Frontal cortex (tissue), 4 donors: ENCODE data around the gene LRBA. TPM values are rescaled to one million over a fixed set of nuclear protein-coding genes. Genes with fewer than 3 reads are reported as not detected.
"Not testable (repeated sequence)": the region's sequence is repeated elsewhere in the genome, so short reads cannot be mapped to it uniquely, and the experiment has no call there.

ENCODE experiments used
- DNase-seq, 2 donors: peaks; one replicate each; pipeline ENCODE4 v3.0.0; 2012; ENCODE audit warnings: low spot score in 2 of 2
- FAIRE-seq: peaks from 2 replicates; lab custom pipeline; 2012; peaks lifted over from hg19 to GRCh38; lab: Jason Lieb, UNC
- total RNA-seq: library from RNA; depleted of rRNA; stranded (reverse); fragments of >200 nt; gene quantifications from one replicate; pipeline ENCODE4 v1.2.3, GENCODE V29; 2014
- donor health status: control.
- donor health status: control.
- donor health status: control.

The LRBA gene
- total RNA-seq, 1 donor from 2014 or later = 23.2 TPM

DNA sequence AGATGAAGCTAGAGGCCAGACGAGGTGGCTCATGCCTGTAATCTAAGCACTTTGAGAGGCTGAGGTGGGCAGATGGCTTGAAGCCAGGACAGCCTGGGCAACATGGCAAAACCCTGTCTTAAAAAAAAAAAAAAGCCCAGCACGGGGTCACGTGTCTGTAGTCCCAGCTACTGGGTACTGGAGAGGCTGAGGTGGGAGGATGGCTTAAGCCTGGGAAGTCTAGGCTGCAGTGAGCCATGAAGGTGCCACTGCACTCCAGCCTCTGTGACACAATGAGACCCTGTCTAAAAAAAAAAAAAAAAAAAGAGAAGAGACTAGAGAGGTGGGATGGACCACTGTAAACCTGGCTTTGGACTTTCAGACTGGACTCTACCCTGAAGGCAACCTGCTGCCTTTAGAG is 10.7 kb upstream of the LRBA start:
- FAIRE-seq (no peak), DNase-seq (no peak)

DNA sequence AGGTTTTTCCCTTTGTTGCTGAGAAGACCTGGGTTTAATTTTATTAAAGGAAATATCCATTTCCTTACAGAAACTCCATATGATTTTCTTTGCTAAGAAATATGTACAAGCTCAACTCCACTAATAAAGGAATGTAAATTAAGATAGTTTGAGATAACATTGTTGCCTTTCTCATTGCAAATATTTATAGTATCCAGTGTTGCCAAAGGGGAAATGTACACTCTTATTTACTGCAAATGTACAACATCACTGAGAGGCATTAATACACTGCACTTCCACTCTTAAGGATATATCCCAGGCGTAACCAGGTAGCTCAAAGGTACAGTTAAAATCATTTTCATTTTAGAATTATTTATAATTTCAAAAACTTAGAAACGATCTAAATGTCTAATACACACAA is 7.5 kb upstream of the LRBA start:
- FAIRE-seq = no peak

DNA sequence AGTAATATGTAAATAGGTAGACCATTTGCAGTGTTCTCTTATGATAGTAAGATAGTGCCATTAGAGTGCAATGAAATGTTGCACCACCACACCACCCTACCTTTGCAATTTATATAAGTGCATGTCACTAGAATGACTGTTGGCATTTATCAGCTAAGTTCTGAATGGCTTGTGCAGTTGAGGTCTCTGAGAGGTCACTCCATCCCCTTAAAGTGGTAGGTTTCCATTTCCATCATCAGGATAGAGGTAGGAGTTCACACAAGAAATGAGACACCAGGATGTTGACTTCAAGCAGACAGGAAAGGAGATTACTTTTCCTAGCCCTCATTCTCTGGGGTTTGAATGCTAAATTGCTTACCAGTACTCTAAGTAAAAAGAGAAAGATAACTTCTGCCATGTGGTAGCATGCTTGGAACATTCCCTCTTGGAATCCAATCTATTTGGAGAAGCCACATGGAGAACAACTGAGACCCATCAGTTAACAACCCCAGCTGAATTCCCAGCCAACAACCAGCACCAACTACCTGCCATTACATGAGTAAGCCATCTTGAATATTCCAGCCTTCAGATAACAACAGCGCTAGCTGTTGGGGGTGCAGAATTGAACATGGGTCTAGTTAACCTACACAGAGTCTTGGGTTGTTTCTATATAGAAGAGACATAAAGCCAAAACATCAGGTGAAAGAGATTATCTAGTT is 6.7 kb upstream of the LRBA start:
- DNase-seq = no peak
- FAIRE-seq = no peak

More for the DNA sequence above, 7.5 kb upstream of the LRBA start:
- no peak for DNase-seq

DNA sequence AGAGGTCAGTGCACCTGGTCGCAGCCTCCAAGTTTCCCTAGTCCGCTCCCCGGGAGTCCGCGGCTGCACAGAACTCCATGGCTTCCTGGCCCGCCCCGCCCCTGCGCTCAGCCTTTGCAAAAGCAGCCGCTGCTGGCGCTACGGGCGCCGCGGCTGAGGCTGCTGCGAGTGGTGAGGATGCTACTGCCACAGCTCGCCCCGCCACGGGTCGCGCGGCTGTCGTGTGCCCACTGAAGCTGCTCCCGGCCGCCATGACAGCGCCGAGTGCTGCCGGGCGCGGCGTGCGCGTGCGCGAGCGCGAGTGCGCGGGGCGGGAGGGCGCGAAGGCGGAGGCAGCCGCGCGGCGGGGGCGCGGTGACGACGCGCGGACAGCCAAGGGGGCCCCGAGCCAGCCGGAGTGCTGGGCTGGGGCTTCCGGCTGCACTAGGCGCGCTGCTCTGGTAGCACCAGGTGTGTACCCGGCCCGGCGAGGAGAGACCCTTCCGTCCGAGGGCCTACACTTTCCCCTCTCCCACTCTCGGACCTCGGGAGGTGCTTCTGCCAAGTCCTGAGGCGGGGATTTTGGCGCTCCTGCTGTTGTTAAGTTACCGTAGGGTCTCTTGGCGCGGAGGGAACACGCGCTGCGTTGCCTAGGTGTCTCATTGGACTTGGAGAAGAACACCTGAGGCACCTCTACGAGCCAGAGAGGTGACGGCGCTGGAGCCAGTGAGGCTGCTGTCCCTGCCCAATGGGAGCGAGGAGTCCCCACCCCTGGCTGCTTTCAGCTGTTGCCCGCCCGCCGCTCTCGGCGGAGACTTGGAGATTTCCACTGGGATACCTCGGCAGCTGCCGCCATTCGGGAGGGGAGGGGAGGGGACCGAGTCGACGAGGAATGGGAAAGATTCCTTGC is 619 bp upstream of the LRBA start:
- FAIRE-seq (no peak), DNase-seq (peak; percentile 78 to 83)

DNA sequence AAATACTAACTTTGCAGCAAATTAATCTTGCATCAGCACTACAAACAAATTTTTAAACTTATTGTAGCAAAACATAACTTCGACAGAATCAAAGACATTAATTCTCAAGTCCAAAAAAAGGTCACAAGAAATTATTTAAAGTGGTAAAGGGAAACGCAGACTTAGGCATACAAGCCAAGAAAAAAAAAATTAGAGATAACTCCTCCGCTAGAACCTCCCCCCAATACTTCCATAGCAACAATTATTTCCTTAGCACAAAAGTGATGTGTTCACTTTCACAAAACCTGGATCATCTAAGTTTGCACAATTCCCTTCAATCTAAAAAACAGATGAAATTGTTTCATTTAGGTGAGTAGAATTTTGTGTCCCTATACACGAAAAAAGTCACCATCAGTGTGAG is 1.1 kb downstream of the LRBA start:
- DNase-seq = no peak
- no peak for FAIRE-seq

DNA sequence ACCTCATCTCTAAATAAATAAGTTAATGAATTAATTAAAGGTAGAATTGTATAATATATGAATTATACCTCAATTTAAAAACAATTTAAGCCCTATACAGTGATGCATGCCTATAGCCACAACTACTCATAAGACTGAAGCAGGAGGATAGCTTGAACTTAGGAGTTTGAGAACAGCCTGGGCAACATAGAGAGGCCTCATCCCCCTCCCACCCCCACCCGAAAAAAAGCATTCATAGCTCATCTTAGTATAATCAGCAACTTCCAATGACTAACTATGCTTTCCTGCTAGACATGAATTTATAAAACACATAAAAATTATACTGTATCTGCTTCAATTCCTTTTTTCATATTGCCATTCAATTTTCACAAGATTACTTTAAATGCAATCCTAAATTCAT is 1.6 kb downstream of the LRBA start:
- no peak for FAIRE-seq

DNA sequence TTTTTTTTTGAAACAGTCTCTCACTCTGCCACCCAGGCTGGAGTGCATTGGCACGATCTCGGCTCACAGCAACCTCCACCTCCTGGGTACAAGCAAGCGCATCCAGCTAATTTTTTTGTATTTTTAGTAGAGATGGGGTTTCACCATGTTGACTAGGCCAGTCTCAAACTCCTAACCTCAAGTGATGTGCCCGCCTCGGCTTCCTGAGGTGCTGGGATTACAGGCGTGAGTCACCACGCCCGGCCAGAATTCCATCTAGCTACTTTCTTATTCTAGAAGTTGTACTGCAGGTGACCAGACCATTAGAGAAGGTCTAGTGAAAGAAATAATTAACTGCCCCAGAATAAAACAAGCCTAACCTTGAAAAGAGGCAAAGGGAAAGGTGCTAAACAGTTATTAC is 2.3 kb downstream of the LRBA start:
- no peak for FAIRE-seq
- no peak for DNase-seq

More for the DNA sequence above, 1.6 kb downstream of the LRBA start:
- no peak for DNase-seq

DNA sequence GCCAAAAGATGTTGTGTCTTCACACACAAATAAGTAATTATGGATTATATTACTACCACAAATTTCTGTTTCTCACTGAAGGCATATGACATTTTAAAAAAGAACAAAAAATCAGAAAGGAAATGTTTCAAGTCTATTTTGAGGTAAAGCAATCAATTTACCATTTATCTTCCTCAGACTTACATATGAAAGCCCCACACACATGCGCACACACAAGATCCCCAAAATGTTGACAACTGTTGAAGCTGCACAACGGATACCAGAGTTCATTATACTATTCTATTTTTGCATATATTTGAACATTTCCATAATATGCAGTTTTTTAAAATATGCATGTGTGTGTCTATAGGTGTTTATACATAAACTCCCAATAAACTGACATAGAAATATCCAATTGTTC is 2.7 kb downstream of the LRBA start:
- FAIRE-seq = no peak
- no peak for DNase-seq

DNA sequence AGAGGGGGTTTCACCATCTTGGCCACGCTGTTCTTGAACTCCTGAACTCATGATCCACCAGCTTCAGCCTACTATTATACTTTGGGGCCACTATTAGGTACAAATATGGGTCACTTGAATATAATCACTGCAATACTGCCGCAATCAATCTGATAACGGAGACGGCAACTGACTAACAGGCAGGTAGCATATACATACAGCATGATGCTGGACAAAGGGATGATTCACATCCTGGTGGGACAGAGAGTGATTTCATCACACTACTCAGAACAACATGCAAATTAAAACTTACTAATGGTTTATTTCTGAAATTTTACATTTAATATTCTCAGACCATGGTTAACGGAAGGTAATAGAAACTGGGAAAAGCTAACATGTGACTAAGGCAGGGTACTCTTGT is 10.9 kb downstream of the LRBA start:
- DNase-seq = no peak
- no peak for FAIRE-seq

DNA sequence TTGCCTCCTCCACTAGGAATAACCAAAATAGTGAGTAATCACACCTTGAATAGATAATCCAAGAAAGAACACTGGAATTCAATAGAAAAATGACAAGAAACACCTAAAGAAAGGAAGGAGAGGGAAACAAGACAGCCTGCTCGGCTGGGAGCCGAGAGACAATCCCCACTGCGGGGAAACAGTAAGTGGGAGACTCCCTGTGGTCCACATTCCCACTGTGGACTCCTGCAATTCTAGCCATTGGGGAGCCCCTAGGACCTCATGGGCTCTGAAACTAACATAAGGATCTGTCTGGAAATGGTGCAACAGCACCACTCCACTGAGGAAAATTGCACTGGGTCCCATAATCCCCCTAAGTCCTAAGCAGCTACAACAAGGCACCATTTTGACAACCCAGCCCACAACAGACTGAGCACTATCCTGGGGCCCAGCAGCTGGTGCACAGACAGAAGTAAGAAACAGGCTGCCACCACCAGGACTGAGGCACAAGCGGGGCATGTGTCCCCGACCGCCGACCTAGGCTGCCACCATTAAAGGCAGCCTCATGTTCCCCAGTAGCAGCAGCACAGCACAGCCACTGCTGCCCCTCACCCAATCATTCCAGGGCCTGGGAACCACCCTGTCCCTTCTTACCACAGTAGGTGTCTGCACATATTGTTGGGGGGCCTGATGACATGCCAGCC is 14.2 kb downstream of the LRBA start:
- FAIRE-seq = no peak

DNA sequence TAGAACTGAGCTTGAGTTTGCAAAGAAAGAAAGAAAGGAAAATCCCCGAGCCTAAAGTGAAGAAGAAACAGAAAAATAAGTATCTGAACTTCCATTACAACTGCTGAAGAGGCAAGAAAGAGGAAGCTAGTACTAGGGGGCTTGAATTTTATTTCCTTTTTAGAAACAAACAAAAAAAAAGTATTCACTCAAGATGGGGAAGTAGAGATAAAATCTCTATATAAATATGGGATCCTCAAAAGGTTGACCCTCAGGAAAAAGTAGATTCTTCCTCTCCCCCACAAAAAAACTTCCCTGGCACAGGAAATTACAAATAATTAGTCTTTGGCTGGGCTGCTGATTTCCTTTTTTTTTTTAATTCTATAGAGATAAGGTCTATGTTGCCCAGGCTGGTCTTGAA is 16.0 kb downstream of the LRBA start:
- DNase-seq (no peak), FAIRE-seq (no peak)

More for the DNA sequence above, 14.2 kb downstream of the LRBA start:
- no peak for DNase-seq

DNA sequence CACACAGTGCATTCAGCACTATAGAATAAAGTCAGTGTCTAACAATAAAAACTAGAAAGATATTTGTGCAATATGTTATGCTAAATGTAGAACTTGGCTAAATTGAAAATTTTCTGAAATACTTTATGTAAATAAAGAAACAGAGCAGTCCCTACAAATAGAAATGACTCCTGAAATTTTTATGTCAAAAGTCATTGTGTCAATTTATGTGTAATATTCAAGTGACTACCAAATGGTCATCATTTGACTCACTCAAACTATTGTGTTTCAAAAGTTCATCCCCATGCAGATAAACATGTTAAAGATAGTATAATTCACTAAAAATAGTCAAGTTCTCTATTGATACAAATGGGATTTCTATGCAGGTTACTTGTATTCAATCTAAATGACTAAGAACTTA is 17.9 kb downstream of the LRBA start:
- no peak for DNase-seq

DNA sequence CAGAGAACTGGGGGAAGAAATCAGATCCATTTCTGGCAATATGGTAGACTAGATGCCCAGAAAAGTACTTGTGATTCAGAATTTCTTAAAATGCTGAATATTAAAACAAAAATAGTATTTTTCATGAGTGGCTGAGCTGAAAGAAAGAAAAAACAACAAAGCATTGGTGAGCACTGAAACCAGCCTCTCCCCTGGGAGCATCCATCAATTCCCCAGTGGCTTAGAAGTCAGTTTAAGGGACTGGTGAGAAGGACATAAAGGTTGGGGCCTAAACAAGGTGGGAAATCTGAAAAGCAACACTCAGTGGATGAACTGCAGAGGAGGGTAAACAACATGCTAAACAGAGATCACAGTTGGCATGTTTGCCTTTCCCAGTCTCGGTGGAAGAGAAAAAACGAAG is 20.4 kb downstream of the LRBA start:
- DNase-seq (no peak), FAIRE-seq (no peak)

More for the DNA sequence above, 17.9 kb downstream of the LRBA start:
- FAIRE-seq = no peak

DNA sequence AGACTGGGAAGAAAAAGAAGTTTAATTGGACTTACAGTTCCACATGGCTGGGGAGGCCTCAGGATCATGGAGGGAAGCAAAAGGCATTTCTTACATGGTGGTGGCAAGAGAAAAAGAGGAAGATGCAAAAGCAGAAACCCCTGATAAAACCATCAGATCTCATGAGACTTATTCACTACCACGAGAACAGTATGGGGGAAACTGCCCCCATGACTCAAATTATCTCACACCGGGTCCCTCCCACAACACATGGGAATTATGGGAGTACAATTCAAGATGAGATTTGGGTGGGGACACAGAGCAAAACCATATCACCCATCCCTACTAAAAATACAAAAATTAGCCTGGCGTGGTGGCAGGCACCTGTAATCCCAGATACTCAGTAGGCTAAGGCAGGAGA is 21.5 kb downstream of the LRBA start:
- not testable (repeated sequence) for FAIRE-seq

DNA sequence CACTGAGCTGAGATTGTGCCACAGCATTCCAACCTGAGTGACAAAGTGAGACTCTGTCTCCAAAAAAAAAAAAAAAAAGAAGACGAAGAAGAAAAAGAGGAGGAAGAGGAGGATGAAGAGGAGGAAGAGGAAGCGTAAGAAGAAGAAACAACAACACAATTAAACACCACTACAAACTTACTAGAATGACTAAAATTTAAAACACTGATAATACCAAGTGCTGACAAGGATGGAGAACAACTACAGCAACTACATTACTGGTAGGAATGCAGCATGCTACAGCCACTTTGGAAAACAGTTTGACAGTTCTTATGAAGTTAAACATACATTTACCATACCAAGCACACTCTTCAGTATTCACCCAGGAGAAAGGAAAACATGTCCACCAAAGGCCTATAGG is 24.1 kb downstream of the LRBA start:
- FAIRE-seq (no peak), DNase-seq (no peak)

More for the DNA sequence above, 21.5 kb downstream of the LRBA start:
- not testable (repeated sequence) for DNase-seq

DNA sequence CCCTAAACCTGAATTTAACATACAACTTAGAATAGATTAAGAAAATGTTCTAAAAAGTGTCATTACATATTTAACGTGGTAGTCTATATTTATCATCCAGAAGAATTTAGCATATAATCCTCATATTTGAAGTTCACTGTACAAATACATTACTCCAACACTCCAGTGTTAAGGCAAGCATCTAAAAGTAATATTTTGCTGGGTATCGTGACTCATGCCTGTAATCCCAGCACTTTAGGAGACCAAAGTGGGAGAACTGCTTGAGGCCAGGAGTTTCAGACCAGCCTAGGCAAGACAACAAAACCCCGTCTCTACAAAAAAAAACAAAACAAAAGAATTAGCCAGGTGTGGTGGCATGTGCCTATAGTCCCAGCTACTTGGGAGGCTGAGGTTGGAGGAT is 24.8 kb downstream of the LRBA start:
- no peak for FAIRE-seq
- DNase-seq = no peak

DNA sequence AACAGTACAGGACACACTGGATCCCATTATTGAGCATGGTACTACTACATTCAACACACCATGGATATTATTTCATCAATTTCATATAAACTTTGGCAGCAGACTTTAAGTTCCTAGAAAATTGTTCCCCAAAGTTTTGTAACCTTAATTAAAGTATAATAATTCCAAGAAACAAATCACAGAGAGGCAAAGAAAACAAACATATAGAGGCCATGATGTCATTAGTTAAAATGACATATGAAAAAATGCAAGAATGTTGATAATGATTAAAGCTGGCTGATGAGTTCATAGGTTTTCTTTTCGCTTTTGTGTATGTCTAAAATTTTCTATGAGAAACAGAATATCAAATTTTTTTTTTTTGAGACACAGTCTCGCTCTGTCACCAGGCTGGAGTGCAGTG is 26.8 kb downstream of the LRBA start:
- DNase-seq = no peak
- FAIRE-seq = no peak

DNA sequence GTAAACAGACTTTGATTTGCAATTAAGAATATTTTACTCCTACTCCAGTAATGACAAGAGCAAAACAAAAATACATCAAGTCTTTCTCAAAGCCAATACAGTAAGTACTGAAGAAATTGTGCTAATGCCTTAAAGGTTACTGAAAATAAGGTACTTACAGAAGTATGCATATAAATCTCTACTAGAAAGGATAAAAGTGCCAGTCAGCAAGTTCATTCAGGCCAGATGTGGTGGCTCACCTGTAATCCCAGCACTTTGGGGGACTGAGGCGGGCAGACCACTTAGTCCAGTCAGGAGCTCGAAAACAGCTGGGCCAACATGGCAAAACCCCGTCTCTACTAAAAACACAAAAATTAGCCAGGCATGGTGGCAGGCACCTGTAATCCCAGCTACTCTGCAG is 27.9 kb downstream of the LRBA start:
- DNase-seq = no peak
- no peak for FAIRE-seq

DNA sequence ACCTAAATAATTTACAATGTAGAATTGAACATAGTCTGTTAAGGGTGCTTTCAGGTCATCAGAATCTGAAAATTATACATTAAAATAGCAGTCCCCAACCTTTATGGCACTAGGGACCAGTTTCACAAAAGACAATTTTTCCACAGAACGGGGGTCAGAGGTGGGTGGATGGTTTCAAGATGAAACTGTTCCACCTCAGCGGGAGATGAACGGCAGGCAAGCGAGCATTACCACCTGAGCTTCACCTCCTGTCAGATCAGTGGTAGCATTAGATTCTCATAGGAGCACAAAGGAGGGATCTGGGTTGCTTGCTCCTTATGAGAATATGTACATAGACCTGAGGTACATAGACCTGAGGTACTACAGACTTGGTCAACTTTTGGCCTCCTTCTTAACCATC is 29.0 kb downstream of the LRBA start:
- no peak for FAIRE-seq
- DNase-seq = no peak

DNA sequence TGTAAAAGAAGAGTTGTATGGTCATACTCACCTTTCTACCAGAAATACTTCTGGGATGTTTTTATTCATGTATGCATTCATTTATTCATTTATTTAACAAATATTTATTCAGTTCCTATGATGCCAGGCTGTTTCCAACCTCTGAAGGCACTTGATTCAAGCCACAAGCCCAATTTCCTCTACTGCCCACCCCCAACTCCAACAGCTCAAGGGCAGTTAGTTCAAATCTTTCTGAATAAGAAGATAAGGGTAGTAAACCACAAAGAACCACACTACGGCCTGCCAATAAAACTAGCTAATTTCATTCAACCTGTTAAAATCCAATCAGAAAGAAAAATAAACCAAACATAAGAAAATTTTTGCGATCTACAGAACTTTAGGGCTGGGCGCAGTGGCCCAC is 31.2 kb downstream of the LRBA start:
- FAIRE-seq (no peak), DNase-seq (no peak)
